Measurements from ENCODE around the gene R3HDM2.
A peak's percentile ranks its signal among the peaks of the same experiment; 100 is the strongest.

The R3HDM2 gene

DNA sequence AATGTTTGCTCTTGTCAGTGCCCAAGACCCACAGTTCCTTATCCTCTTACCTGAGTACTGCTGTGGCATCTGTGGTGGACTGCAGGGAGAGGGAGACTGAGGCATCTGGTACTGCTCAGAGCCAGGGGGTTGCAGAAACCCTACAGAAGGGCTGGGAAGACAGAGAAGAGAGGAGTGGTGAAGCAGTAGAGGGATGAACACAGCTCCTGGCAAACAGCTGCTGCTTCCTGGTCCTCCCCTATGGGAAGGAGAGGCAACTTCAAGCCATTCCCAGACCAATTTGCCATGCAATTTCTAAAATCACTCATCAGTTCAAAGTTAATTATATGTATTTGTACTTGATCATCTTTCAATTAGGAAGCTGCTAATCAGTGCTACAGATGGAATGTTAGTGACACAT lies 164.2 kb downstream of the R3HDM2 start:
- DNase-seq (ENCODE audit: low read depth, low spot score), result no peak

DNA sequence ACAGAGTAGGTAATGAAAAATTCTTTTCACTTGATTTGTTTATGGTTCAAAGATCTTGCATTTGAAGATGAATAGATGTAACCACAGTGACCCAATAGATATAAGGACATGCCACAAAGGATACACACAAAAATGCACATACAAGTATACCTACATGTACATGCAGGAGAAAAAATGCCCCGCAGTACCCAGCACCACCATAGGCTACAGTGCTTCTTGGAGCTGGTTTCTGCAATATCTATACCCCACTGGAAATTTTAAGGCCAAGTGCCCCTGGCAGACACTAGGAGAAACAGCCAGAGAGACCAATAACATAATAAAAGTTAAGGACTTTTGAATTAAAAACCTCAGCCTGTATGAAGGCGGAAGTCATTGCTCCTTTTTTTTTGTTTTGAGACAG lies 167.7 kb downstream of the R3HDM2 start:
- DNase-seq (ENCODE audit: low read depth, low spot score), result no peak

DNA sequence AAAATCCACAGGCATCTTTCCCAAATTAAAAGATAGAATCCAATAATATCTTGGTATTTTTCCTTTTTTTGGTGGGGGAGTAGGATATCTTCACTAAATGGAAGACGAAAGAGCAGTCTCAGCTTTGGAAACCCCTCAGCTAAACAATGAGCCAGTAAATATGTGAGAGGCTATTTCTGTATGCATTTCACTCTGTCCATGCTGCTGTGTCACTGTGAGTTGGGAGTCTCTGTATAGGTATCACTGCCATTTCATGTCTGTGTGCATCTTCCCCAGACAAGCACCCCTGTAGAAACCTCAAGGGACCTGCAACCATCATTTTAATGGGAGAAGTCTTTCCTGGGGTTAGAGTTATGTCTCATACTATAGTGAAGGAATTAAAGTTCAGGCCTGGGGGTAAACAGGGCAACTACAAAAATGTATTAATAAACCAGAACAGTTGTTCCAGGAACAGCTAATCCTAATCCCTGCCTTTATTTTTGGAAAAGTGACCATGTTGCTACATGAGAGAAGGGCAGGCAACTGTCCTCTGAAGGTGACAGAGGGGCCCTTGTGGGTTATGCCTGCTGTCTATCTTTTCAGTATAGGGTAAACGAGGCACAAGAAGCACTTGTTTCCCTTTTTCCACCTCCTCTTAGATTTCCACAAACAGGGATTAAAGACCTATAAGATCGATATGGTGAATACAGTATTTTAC lies 168.6 kb downstream of the R3HDM2 start:
- DNase-seq (ENCODE audit: low read depth, low spot score), result no peak

DNA sequence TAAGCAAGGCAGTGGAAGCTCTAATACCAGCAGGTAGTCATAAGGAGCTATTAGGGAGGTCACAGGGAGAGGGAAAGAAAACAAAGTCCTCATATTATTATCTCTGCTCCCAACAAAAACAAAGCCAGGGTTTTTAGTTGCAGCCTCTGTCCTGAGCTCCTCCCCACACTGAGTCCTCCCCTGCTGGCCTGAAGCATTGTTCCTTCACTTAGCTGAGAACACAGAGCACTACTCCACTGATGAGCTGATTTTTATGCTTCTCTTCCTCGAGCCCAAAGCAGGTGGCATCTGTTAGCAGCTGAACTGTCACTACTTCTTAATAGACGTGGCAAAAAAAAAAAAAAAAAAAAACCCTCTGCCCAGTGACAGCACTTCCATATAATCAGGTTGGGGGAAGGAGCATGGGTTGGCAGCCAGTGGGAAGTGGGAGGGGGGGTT lies 169.4 kb downstream of the R3HDM2 start:
- DNase-seq (ENCODE audit: low read depth, low spot score), result no peak

DNA sequence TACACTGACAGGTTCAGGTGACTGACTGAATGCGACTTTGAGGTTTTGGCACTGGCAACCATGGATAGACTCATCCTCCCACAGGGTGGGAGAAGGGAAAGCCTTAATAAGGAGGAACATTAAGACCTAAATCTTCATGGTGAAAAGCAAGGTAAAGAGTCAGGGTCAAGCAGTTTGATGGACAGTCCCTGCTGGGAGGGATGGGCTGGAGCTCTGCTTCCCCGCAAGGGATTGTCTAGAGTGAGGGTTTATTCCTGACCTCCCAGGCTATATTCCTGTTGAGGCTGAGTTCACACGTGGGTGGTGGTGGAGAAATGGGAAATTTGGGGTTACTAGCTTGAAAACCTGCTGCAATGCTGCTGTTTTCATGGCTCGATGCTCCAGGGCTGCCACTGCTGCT lies 170.5 kb downstream of the R3HDM2 start:
- DNase-seq (ENCODE audit: low read depth, low spot score), result no peak

DNA sequence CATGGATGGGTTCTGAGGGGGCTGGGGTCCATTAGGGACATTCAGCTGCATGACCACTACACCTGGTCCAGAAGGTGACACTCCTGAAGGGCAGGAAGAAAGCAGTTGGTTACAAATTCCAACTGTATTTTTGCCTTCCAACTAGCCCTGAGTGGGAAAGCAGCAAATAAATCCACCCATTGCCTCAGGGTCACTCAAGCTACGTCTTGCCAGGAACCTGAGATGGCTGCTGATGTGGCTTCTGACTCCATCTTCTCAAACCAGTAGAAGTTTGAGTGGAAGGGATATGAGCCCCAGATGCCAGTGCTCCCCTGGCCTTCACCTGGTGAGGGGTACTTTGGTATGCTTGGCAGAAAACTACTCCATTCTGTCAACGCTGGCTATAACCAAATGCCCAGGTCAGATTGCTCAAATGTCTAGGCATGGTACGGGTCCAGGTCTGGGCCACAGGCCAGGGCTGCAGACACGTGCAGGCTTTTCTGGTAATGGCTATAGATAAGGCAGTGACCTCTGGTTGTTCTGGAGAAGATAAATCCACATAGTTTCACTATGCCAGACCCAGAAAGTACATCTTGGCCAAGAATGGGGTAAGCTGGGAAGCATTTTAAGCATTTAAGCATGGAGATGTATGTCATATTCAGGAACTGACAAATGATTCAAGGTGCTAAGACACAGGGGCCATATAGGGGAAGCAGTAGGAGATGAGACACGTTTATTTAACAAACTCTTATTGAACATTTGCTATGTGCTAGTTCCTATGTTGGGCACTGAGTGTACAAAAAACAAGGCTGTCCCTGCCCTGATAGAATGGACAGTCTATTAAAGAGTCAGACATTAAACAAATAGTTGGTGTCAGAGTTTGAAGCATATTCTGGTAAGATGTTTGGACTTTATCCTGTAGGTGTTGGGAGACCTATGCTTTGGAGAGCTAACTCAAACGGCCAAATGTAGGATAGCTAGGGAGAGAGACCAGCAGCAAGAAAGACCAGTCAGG lies 171.6 kb downstream of the R3HDM2 start:
- no peak for DNase-seq (ENCODE audit: low read depth, low spot score)

DNA sequence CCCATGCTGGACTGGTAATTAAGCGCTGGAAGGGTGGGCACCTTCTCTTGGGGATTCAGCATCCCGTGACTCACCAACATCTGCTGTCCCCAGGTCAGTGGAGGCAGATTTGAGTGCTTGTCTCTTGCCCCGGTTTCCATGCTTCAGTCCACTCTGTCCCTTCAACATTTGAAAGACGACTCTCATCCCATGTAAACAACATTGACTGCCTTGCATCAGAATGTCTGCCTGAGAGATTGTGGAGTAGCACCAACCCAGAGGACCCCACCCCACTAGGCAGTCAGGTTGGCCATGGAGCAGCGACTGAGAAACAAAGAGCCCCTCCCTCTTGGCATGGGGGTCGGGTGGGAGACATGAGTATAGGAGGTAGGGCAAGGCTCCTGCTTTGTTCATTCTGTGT lies 174.9 kb downstream of the R3HDM2 start:
- no peak for DNase-seq (ENCODE audit: low read depth, low spot score)

DNA sequence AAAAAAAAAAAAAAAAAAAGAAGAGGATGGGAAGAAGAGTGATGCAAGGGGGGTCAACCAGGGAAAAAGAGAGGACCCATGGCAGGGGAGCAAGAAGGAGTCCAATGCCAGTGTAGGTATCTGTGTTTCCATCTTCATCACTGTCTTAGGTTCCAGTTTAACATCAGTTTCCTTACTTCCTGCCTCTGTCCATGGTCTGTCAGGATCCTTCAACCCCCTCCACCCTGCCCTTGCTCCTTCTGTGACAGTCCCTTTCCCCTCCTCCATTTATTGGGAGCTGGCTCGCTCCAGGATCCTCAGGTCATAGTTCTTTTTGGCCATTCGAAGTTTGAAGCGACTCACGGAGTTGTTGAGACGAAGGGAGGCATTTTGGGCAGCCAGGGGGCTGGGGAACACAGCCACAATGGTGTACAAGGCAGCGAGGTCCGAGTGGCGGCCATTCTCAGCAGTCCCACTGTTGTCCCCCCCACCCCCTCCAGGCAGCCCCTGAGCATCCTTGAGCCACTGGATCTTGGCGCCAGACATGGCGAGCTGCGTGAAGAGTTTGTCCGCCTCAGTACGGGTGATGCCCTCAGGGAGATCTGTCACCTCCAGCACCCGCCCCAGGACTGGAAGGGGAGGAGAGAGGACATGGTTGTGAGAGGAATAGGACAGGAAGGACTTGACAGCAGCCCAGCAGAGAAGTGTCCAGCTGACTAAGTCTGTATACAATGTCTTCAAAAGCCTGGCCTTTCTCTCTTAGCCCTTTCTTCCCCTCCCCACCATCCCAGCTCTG lies 176.2 kb downstream of the R3HDM2 start:
- DNase-seq (ENCODE audit: low read depth, low spot score), result no peak

DNA sequence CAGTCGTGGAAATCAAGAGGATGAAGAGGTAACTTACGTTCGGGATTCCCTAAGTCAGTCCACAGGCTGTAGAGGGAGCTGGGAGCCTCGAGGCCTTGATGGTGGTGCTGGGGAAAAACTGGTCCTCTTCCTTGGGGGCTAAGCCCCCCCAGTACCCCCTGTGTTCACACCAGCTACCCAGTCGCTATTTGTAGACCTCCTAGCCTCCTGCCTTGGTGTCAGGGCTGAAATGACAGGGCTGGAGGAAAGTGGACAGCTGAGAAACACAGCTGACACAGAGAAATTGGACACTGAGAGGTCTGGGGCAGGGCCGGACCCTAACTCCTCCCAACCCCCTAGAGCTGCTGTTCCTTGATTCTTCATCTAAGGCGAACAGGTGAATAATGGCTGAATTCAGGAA lies 179.9 kb downstream of the R3HDM2 start, which contains the start of gene STAC3:
TSS of gene STAC3 (minus strand) at position 232 of the 400 bp plus-strand sequence. CDS start 1,551 bp downstream, outside the sequence.
- DNase-seq (ENCODE audit: low read depth, low spot score), result no peak

DNA sequence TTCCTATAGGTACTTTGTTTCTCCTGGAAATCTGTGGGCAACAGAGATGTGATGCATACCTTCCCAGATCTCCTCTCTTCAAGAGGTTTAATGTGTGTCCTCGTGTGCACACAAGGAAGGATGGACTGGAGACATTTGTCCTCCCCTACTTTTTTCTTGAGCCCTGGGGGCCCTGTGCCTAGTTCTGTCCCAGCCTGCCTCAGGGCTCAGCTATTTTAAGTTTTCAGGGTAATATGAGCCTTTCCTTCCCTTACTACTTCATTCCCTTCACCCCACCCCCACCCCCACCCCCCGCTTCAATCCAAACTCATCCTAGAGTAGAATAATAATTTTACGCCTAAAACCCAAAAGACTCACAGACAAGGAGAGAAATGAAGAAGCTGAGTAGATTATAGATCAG lies 180.3 kb downstream of the R3HDM2 start:
- DNase-seq (ENCODE audit: low read depth, low spot score), result no peak

DNA sequence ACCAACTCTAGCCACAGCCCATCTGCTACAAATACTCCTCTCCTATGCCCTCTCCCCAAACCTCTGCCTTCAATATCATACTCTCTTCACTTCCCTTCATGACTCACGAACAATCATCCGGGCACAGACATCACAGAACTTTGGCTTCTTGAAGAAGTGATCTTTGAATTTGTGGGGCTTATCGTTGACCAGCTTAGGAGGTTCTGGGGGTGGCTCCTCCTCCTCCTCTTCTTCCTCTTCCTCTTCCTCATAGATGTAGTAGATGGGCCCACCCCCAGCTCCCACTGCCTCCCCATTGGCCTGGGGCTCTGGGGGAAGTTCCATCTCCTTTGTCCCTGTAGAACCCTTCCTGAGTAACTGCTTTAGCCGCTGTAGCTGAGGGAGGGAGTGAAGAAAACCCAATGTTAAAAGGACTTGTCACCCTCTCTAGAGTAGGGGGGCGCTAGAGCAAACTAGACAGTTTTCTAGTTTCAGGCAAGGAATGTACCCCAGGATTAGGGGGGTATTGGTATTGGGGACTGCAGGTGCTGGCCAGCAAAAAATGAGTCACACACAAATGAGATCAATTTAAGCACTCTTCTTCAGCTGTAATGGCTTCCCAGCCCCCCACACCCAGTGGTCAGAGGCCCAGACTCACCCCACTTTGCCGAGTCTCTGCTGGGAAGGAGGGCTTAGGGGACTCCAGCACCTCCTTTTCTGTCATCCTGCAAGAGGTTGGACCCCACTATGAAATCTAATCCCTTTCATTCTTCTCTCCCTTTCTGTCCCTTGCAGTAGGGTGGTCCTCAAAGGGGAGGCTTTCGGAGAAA lies 181.7 kb downstream of the R3HDM2 start:
- DNase-seq (ENCODE audit: low read depth, low spot score), result no peak

DNA sequence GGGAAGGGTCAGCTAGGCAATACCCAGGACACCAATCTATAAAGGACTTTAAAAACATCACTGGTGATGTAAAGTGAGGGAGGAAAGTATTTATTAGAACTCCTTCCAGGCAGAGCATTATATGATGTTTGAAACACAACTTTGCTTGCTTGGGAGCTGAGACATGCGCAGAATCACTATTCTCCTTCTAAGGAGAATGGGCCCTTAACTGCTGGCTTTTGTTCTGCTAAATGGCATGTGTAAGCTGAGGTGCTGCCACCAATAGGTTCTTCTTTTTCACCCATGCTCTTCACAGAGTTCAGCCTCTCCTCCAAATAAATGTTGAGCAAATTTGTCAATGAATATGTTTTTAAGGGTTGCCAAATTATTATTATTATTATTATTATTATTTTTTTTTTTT lies 183.8 kb downstream of the R3HDM2 start:
- DNase-seq (ENCODE audit: low read depth, low spot score), result no peak

DNA sequence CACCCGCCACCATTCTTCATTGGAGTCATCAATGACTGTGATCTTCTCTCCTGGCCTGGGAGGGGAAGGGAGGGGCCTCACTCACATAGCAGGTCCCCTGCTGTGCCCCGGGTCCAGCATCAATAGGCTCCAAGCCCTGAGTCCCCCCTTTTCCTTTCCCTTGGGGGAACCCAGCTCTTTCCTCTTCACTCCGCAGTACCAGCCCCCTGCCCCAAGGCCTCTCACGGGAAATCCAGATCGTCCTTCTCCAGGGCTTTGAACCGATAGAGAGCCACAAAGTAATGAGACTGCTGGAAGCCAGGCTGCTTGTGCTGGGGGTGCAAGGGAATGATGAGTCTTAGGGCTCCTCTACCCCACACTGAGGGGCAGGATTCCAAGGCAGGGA lies 186.5 kb downstream of the R3HDM2 start:
- DNase-seq (ENCODE audit: low read depth, low spot score), result no peak

DNA sequence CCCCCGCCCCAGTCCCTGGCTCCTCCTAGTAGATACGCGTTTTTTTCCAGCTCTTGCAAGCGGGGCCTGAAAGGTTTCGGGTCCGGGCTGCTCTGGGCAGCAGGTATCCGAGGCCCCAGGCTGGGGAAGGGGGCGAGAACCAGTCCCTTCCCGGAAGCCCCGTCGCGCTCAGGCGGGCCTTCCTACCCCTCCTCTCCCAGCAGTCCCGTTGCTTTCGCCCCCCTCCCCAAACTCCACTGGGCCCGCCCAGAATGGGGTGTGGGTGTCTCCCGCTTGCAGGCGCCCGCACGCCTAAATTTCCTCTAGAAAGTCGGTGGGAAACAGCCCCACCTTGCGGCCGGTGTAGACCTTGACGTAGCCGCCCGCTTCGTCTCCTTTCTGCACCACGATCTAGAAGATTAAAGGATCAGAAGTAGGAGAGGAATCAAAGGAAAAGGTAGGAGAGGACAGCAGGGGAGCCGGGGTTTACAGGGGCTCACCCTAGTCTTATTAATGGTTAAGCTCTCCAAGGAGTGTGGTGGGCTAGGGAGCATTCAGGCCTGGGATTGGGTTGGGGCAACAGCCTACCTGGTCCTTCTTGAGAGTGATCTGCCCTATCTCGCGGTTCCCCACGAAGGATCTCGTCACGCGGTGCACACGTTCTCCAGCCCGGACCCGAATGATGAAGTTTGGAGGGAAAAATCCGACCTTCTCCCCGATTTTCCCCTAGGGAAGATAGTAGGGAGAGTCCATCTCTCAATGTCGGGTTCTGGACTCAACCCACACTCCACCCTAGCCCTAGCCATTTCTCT lies 187.1 kb downstream of the R3HDM2 start:
- DNase-seq (ENCODE audit: low read depth, low spot score), result peak; percentile 62

DNA sequence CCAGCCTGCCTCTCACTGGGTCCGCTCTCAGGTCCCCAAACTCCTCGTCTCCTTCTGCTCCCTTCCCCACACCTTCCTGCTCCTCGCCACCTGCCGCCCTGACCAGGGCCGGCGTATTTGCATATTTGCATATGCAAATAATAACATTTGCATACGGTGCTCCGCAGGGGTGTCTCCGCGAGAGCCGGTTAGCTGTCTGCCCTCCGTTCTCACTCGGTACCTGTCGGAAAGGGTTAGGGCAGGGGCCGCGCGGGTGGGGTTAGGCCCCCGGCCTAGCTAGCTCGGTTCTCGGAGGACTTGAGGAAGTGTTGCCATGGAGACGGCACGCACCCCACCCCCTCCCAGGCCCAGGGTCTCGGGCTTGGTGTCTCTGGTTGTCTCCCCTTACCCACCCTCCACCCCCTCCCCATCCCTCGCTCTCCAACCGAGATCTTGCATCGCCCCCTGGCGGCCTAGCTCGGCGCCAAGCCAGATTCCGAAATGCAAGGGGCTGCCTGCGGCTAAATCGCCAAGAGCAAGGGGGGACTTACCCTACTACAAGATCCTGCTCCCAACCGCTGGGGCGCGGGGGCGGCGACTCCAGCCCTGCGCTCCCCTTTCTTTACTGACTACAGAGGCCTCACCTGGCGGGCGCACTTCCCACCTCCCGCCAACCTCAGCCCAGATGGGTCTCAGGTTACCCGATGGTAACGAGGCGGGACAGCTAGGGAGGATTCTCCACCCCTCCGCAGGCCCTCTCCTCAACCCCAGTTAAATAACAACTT lies 188.0 kb downstream of the R3HDM2 start:
- DNase-seq (ENCODE audit: low read depth, low spot score), result peak; percentile 35

DNA sequence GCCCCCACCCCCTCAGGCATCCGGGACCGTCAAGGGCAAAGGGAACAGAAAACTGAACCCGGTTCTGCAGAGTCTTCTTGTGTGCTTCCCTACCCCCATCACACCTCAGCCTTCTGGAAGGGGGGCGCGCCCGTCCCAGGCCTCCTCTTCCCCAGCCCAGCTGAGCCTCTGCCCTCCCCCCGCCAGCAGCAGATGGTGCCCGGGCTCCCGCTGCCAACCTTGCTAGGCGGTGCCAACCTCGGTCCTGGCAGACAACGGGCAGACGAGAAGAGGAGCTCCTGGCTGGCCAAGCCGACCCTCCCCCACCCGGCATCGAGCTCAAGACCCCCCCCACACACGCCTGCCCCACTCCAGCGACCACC lies 188.5 kb downstream of the R3HDM2 start:
- no peak for DNase-seq (ENCODE audit: low read depth, low spot score)

DNA sequence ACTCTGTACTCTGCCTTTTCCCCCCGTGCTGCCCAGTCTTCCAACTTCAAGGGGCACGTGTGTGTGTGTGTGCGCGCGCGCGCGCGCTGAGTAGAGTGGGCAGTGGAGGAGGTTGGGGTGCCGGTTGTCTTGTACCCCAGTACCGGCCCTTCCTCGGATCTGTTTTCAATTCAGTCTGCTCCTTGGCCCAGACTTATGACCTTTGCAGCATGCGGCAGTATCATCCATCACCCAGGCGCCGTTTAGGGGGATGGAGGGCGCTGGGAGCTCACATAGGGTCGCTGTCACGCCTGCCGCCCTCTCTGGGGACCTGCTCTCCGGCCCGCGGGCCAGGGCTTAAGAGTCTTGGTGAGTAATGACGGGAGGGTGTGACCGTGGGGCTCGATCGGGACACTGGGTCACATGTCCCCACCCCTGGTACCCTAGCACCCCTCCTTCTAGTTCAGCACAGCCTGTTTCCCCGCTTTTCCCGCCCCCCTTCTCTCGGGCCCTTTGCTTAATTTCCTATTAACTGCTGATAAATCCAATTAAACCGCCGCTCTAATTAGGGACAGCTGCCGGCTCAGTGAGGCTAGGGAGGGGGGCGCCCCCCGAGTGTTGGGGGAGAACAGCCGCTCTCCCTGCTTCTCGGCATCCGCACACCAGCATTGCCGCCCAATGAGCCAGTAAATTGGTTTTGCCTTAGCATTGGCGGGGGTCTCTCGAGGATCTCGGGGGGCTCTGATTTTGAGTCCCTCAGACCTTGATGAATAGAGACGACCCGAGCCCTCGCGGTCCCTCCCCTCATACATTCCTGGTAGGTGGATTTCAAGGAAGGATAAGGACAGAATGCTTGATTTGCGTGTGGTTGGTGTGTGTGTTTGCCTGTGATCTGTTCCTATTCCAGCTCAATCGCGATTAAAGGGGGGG lies 189.2 kb downstream of the R3HDM2 start:
- no peak for DNase-seq (ENCODE audit: low read depth, low spot score)

DNA sequence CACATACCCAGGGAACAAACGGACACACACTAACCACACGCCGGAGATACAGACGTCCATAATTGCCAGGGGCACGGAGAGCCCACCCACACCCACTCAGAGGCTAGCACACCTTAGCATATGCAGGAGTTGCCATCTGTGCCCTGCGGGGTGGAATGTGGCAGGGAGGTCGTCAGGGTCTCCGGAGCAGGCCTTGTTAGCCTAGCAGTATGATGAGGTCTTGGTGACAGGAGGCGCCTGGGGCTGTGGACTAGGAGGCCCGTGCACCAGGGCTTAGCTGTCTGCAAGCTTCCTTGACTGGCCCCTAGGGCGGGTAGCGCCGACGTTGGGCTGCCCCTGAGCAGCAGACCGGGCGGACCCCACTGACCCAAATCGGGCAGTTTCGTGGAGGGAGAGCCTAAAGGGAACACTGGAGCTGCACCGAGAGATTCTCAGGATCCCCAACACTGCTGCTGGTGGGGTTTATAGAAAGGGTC lies 189.9 kb downstream of the R3HDM2 start:
- no peak for DNase-seq (ENCODE audit: low read depth, low spot score)
